Dedifferentiated amniotic fluid mesenchymal stem cell (primary cell): Measurements from ENCODE around the gene SACS.
"Not testable (repeated sequence)": the region's sequence is repeated elsewhere in the genome, so short reads cannot be mapped to it uniquely, and the experiment has no call there.

Experiments used
- DNase-seq: peaks from one replicate; pipeline ENCODE4 v3.0.0-alpha.2; 2016; ENCODE audit errors: extremely low spot score

SACS gene

DNA sequence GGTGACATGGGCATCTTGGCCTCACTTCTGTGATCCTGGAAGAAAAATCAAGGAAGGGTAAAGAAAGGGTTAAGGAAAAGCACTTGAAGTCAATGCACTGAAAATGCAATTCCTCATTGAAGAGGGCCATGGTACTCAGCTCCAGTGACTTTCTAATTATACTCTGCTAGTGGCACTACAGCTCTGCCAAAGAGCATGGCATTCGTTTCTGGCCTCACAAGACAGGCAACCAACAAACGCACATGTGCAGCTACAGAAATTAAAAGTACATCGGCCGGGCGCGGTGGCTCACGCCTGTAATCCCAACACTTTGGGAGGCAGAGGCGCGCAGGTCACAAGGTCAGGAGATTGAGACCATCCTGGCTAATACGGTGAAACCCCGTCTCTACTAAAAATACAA lies 21.8 kb downstream of the SACS start:
- no peak for DNase-seq

DNA sequence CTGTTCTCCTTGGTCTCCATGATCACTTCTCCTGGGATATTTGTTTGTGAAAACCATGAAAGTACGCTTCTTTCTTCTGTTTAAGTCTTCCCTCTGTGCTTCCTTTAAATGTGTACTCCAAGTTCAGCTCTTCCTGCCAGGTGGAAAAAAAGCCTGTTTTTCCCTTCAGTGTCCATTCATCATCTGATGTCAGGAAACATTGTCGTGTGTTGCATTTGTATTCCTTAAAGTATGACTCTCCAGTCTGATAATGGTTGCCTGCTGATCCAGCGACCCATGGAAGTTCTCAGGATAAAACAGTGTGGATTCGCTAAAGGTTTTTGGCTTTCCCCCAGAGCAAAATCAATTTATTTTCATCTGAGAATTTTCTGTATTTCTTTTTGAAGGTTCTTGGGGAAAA lies 22.3 kb downstream of the SACS start:
- DNase-seq = peak; percentile 0

DNA sequence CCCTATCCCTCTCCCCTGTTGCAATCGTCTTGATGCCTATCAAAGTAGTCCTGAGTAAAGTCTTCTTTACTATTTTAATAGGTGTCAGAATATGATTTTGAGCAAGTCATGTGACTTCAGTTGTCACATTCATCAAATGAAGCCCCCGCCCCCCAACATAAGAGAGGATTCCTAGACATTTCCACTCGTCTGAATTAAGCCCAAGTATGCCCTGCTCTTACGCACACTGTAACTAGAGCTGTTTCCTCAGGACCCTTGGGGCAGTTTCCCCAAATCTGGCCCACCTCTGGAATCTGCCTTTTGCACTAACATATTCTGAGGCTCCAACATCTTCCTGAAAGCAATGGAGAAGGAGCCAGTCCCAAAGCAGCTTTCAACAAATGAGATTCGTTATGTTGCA lies 25.5 kb downstream of the SACS start:
- DNase-seq = no peak

DNA sequence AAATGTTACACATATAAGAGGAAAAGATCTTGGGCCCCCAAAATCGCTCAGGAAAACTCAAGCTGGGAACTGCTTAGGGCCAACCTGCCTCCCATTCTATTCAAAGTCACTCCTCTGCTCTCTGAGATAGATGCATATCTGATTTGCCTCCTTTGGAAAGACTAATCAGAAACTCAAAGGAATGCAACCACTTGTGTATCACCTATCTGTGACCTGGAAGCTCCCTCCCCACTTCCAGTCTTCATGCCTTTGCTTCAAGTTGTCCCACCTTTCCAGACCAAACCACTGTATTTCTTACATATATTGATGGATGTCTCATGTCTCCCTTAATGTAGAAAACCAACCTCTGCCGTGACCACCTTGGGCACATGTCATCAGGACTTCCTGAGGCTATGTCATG lies 32.3 kb downstream of the SACS start:
- DNase-seq = not testable (repeated sequence)

DNA sequence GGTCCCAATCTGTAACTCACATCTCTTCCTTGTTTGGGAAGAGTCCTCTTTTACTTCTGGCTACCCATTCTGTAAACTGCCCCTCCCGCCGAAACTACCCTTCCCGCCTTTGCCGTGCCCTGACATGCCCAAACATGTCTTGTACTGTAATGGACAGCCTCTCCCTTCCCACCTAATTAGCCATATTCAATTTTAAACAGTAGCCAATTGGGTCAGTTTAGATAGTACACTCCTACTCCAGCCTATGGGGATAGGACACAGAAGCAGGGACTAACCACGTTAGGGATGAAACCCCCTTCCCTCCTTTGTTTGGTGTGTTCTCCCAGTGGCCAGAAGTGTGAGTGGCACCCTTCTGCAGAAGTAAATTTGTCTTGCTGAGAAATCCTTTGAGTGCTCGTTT lies 34.2 kb downstream of the SACS start:
- no peak for DNase-seq

DNA sequence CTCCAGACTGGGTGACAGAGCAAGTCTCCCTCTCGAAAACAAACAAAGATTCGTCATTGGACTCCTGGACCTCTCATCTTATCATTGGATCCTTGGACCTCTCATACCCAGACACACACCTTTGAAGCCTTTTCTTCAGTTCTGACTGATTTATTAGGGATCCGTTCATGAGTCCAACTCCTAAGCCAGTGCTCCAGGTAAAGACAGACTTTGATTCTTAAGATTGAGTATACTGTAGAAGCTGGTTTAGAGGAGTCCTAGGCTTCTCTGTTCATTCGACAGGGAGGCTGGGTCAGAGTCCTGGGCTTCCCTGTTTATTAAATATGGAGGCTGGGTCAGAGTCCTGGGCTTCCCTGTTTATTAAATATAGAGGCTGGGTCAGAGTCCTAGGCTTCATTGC lies 38.7 kb downstream of the SACS start:
- DNase-seq = no peak

DNA sequence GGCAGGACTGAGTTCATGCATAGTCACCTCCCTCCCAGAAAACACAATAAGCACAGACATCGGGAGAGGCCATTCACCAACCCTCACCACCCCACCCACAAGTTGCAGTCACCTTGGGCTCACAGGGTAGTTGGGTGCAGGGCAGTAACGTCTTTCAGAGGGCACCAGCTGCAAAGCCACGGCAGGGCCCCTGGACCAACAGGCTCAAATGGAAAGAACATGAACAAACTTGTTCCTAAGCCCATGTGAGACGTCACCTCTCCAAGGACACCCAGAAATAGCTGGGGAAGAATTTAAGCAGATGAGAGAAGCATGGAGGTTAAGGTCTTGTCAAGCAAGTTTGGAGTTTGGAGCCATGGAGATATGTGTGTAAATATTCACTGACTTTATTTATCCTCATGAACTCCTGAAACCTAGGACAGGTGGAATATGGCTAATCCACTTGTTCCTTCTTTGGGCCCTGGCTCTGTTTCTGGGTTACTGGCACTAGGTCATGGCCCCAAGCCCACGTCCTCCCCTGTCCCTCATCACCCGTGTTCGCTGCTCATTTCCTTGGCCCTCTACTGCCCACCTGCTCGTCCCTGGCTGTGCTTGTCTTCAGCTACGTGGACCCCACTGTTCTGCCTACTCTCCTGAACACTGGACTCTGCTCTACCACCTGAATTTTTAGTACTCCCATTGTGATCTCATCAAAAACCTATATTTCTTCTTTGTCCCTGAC lies 40.4 kb downstream of the SACS start:
- DNase-seq = no peak

DNA sequence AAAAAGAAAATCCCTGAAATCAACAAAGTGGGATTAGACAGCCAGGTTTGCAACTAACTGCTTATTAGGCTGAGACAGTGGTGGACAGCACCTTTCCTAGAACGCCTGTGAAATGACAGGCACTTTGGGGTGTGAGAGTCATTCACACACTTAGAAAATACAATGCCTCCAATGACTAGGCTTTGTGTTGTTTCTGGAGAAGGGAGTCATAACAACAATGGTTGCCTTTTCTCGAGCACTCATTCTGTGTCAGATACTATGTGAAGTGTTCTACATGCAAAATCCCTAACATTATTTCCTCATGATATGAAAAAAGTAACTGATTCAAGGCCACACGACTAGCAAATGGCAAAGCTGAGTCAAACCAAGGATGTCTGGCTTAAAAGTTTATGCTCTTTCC lies 41.2 kb downstream of the SACS start:
- DNase-seq = no peak

DNA sequence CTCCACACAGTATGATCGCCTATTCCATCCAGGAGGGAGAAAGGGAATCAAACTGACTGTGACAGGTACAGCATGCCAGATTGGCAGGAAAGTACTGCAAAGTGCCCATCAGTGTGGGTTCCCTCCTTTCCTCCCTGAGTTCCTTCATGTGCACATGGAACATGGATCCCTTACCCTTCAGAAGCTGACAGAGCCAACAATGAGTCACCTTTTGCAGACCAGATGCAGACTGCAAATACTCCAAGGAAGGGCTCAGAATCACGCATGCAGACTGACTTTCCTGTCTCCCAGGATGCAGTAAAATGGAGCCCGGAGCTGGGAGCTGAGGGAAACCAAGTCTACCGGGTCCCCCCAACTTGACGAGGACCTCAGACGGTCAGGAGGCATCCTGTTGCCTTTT lies 41.8 kb downstream of the SACS start:
- no peak for DNase-seq

DNA sequence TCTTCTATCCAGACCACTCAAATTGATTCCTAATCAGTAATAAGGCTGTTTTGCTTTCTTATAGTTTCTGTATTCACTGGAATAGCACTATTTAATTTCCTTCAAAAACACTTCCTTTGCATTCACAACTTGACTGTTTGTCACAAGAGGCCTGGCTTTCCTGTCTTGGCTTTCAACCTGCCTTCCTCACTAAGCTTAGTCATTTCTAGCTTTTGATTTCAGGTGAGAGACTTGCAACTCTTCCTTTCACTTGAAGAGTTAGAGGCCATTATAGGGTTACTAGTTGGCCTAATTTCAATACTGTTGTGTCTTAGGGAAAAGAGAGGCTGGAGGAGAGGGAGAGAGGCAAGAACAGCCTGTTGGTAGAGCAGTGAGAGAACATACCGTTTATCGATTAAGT lies 47.0 kb downstream of the SACS start:
- DNase-seq = no peak

DNA sequence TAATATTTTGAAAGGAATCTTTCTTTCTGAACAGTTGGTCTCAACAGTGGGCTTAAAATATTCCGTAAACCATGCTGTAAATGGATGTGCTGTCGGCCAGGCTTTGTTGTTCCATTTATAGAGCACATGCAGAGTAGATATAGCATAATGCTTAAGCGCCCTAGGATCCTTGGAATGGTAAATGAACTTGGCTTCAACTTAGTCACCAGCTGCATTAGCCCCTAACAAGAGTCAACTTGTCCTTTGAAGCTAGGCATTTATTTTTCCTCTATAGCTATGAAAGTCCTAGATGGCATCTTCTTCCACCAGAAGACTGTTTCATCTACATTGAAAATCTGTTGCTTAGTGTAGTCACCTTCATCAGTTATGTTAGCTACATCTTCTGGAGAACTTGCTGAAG lies 47.6 kb downstream of the SACS start:
- no peak for DNase-seq

DNA sequence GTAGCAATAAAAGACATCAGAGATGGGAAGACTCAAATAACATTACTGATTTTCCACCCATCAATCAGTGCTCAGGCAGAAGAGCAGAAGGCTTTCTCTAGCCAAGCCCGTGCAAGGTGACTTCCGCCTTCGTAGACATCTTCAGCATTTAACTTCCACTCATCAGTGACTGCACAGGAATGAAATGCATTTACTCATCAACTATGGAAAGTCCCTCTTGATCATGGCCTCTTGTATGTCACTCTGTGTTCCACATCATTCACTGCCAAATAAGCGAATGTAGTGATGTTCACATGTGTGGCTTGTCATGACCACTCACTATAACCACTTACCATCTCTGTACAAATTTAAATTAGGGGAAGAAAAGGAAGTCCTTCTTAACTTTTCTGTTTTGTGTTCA lies 49.4 kb downstream of the SACS start:
- no peak for DNase-seq

DNA sequence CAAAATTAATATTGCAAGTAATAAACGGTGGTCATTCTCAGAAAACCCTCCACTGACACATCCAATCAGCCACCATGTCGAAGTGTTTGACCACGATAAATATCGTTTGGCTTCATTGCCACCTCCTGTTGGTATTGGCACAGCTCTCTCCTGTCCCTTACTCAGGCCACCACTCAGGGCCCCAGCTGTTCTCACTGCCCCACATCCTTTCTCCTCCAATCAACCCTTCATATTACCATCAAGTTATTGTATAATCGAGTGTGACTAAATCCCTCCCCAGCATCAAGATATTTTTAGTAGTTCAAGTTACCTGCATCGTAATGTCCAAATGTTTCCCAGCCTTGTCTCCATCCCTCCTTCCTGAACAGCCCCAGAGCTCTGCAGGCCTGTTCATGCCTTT lies 50.4 kb downstream of the SACS start:
- no peak for DNase-seq

DNA sequence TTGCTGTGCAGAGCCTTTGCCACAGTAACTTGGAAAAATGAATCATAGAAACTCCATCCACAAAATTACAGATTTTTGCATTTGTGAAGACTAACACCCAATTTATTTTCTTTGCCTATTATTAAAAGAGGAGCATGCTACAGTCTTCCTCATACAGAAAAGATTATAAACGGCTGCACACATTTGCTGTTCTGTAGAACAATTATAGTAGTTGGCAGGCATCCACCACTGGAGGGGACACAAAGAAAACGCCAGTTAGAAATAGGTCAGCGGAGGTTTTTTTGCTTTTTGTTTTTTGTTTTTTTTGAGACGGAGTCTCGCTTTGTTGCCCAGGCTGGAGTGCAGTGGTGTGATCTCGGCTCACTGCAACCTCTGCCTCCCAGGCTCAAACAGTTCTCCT lies 51.6 kb downstream of the SACS start:
- DNase-seq = no peak

DNA sequence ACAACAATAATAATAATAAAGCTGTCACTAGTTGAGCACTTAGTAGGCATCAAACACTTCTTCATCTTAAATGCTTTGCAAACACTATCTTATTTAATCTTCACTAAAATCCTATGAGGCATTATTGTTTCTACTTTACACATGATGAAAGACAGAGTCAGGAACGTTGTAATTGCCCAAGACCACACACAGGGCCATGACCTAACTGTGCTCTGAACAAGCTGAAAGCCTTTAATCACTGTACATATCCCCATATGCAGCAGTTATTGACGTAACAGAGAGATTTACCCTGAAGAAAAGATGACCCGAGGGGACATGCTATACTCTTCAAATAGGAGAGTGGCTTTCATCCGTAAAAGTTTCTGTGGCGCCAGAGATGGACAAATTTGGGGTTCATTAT lies 53.0 kb downstream of the SACS start:
- no peak for DNase-seq

DNA sequence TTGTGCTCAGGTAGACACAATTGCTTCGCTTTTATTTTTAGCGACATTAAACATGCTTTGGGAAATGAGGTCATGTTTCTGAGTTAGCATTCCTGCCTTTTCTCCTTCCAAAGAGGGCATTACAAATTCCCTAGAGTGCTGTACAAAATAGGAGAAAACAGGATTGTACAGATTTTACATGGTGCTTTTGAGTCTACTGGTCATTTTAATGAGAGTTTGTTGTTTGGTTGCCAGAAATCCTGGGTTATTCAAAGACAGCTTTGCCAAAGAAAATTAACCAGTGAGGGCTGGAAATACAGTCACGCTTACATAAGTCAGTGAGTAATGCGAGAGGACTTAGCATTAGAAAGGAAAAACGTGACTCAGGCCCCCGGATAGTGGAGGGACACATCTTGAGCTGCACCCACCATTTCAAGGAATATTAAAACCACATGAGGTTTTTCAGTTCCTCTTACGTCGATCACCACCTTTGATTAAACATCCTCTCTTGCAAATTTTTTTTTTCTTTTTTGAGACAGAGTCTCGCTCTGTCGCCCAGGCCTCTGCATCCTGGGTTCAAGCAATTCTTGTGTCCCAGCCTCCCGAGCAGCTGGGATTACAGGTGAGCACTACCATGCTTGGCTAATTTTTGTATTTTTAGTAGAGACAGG lies 55.4 kb downstream of the SACS start:
- DNase-seq = peak; percentile 94

DNA sequence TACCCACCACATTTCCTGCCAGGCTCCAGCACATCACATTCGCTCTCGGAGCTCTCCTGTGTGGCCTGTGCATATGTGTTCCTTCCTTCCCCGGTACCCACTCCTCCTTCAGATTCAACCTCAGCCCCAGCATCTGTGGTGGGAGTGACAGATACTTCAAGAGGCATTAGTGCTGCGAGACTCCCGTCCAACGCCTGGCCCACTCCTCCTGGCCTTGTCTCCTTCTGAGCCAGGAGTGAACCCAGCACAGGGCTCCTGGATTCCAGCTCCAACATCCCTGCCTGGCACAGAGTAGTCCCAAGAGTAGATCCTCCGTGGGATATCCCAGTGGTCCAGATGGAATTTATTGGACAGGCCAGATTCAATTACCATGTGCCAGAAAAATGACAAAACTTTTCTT lies 55.9 kb downstream of the SACS start:
- no peak for DNase-seq

DNA sequence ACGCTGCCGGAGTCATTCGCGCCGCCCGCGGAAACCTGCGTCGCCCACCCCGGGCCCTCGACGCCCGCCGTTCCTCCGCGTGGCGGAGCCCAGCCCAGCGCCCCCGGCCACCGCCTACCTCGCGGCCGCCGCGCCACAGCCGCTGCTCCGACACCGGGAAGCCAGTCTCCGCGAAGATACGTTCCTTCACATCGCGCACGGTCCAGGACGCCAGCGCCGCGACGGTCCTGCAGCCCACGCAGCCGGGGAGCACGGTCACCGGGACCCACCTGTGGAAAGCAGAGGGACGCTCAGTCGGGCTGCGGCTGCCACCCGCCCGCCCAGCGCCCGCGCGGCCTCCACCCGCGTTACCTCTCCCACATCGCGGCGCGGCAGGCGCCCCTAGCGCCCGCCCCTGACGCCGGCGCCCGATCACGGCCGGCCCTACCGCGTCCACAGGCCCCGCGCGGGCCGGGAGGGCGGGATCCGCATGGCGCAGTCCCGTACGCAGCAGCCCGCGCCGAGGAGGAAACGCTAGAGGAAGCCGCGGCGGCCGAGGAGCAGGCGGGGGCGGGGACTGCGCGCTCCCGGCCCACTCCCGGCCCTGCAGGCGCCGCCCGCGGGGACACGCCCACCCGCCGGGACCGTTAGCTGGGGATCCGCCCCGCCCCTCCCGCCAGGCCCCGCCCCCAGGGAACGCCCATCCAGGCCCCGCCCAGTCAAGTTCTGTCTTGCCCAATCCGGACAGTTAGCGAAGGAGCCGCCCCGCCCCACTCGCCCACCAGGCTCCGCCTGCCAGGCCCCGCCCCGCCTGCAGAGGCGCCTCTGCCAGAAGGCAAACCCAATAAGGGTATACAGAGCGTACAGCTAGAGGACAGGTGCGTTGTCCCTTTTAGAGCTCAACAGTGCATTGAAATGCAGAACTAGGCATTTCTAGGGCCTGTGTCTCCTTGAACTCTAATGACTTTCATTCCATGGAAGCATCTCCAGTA lies 58.2 kb downstream of the SACS start:
- DNase-seq = peak; percentile 89

DNA sequence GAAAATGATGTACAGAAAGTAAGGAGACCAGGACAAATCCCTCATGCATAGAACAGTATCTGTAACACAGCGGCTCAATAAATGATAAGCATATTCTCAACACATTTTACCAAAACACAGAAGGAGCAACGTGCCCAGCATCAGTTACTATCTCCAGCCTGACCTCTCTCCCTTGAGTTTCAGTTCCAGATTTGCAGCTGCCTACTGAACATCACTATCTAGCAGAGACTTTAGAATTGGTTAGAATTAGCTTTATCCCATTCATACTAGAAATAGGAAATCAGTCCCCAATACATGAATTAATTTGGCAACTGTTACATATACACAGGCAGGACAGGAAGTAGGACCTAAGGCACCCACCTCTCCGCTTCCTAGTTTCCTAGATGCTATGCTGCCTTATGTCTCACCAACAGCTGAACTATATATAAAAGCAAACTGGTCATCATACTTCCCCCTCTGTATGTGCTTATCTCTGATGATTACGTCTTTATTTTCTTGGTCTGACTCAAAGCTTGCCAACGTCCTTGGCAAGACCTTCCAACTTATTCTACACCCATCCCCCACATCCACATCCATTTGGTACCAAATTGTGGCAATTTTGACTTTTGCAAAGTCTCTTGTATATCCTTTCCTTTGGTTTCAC lies 61.1 kb downstream of the SACS start:
- DNase-seq = no peak

DNA sequence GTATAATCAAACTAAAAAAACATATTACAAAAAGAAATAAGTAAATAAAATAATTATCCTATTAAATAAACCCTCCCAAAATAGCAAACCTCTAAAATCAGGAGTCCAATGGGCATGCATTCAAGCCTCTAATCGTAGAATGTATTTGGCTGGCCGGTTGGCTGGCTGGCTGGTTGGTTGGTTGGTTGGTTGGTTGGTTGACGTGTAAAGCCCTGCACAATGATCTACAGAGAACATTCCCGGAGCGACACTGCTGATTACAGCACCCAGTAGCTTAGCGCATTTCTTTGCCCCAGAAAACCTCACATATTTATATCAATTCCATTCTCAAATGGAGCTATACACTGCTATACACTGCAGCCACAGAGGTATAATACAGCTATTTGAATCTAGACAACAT lies 65.6 kb downstream of the SACS start:
- DNase-seq = no peak

DNA sequence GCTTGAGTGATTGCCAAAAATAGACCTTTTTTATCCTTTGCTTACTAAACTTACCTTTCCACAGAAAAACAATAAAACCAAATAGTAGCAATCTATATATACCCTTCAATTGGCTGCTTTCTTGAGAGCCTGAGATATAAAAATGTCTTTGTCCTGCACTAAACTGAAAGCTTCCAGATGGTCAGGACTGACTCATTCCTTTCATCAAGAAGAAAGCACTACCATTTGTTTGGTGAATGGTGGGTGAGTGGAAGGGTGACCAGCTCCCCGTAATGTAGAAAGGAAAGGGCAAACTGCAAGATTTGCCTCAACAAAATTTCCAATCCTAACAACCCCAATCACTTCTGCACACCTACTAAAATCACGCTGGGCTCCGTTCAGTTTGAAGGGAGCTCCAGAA lies 67.8 kb downstream of the SACS start:
- DNase-seq = no peak

DNA sequence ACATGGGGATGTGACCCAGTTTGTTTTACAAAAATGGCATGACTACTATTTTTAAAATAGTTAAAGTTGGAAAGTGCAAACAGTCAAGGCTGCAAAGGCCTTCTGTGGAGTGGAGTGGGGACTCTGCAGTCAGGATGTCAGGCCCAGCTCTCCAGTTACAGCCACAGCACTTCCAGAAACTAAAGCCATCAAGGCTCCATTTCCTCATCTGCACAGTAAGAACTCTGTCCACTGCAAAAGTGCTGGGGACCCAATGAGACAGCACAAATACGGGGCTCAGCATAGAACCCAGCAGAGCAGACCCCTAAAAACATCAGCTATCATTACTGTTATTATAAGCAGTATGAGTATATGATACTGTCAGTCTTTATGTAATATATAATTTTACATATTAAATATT lies 73.6 kb downstream of the SACS start:
- DNase-seq = no peak
